ENCODE measurements around the gene NFATC4. TPM values are rescaled to one million over a fixed set of nuclear protein-coding genes. Genes with fewer than 3 reads are reported as not detected.

The NFATC4 gene
- total and polyA plus RNA-seq, 10 donors: 10.7 to 145 (median 23.0) TPM

- intact Hi-C loops (cut with DNase I; ENCODE audit: low total_unique reads): loop anchor here (5.0 kb wide), 1 partner anchor 93 kb away; no protein-coding TSS in a partner anchor
- H3K9me3 ChIP-seq: no peaks in the 10 kb centered on the region
- H3K4me1 ChIP-seq: peaks cover 35 to 67% (median 51%) of the 10 kb centered on the region in 6 donors
- peaks cover 0 to 34% (median 8%) of the 10 kb centered on the region in 6 donors for H3K36me3 ChIP-seq
- no peak for DNase-seq
- H3K27me3 ChIP-seq (replicated peaks in 1 of 7): peaks cover 0 to 17% (median 10%) of the 10 kb centered on the region in 7 donors
- 46 to 97% (median 80%) methylated on average over 3 to 14 of the region's 14 CpGs for WGBS, 5 donors
- H3K27ac ChIP-seq: peak overlapping the region in 3 of 8 donors; percentile 89 to 93 (median 90)
- H3K4me3 ChIP-seq: peak overlapping the region; percentile 41 to 83 (median 52)
- TF ChIP-seq POLR2AphosphoS5 (IDR thresholded peaks at IDR 0.05) (no peak), CTCF (IDR thresholded peaks at IDR 0.05 in 8 of 11, conservative IDR thresholded peaks at IDR 0.05 in 3 of 11) (no peak), POLR2A (IDR thresholded peaks at IDR 0.05) (no peak)
These were observed 29.1 kb upstream of the NFATC4 start for GRCh38 chr14:24338843-24339242.

- Histone ChIP-seq H3K9me3 (no peaks in the 10 kb centered on the region), H3K4me3 (peak within 1 kb of the TSS; percentile 41 to 83 (median 52)), H3K27me3 (replicated peaks in 1 of 7) (peaks cover 0 to 10% (median 7%) of the 10 kb centered on the region in 7 donors), H3K4me1 (peaks cover 28 to 60% (median 44%) of the 10 kb centered on the region in 6 donors), H3K36me3 (peaks cover 0 to 34% (median 8%) of the 10 kb centered on the region in 6 donors), H3K27ac (peak within 1 kb of the TSS; percentile 67 to 93 (median 80))
- DNase-seq: peak; percentile 95
- TF ChIP-seq POLR2AphosphoS5 (IDR thresholded peaks at IDR 0.05) (peak; percentile 45 to 63 (median 47)), CTCF (IDR thresholded peaks at IDR 0.05 in 8 of 11, conservative IDR thresholded peaks at IDR 0.05 in 3 of 11) (no peak)
- intact Hi-C loops (cut with DNase I; ENCODE audit: low total_unique reads): loop anchor here (5.0 kb wide), 1 partner anchor 93 kb away; no protein-coding TSS in a partner anchor
- WGBS, 5 donors: 3 to 7% (median 5%) methylated on average over 41 to 51 of the region's 51 CpGs
These were observed 28.5 kb upstream of the NFATC4 start, which contains the start of gene RIPK3 for GRCh38 chr14:24339284-24340151. TSS of gene RIPK3 (minus strand) at chr14:24339991. CDS start at chr14:24339826, 165 bp downstream.

GRCh38 chr14:24340606-24341005 is 27.4 kb upstream of the NFATC4 start:
- DNase-seq: no peak
- Histone ChIP-seq H3K4me3 (no peak overlapping the region), H3K4me1 (peaks cover 17 to 50% (median 34%) of the 10 kb centered on the region in 6 donors), H3K9me3 (no peaks in the 10 kb centered on the region), H3K27ac (peak overlapping the region in 2 of 8 donors; percentile 90 to 93), H3K27me3 (replicated peaks in 1 of 7) (peaks cover 0 to 4% (median 0%) of the 10 kb centered on the region in 7 donors), H3K36me3 (peaks cover 0 to 30% (median 8%) of the 10 kb centered on the region in 6 donors)
- intact Hi-C loops (cut with DNase I; ENCODE audit: low total_unique reads): no loop called here
- TF ChIP-seq POLR2AphosphoS5 (IDR thresholded peaks at IDR 0.05) (no peak), CTCF (IDR thresholded peaks at IDR 0.05 in 8 of 11, conservative IDR thresholded peaks at IDR 0.05 in 3 of 11) (no peak), POLR2A (IDR thresholded peaks at IDR 0.05) (no peak)
- WGBS, 5 donors: 69 to 100% (median 96%) methylated on average over 1 of the region's 1 CpG; no CpG with 5 or more reads in 1 of the 5 donors

- TF ChIP-seq POLR2AphosphoS5 (IDR thresholded peaks at IDR 0.05) (no peak), POLR2A (IDR thresholded peaks at IDR 0.05) (no peak), CTCF (IDR thresholded peaks at IDR 0.05 in 8 of 11, conservative IDR thresholded peaks at IDR 0.05 in 3 of 11) (no peak)
- 81 to 99% (median 96%) methylated on average over 4 of the region's 4 CpGs for WGBS, 5 donors
- no peak overlapping the region for H3K27ac ChIP-seq
- no peak overlapping the region for H3K4me3 ChIP-seq
- H3K36me3 ChIP-seq: peaks cover 0 to 8% (median under 1%) of the 10 kb centered on the region in 6 donors
- H3K9me3 ChIP-seq: no peaks in the 10 kb centered on the region
- peaks cover 0 to 8% (median 0%) of the 10 kb centered on the region in 7 donors for H3K27me3 ChIP-seq (replicated peaks in 1 of 7)
- no peak for DNase-seq
- intact Hi-C loops (cut with DNase I; ENCODE audit: low total_unique reads): no loop called here
- H3K4me1 ChIP-seq: peaks cover 12 to 27% (median 22%) of the 10 kb centered on the region in 6 donors
These were observed 25.1 kb upstream of the NFATC4 start for GRCh38 chr14:24342889-24343288.

All from spleen (tissue), 11 donors.